HG02588 (cell line): ENCODE results near the gene LCE6A.

ENCODE experiments used
- ATAC-seq: cut with Tn5 transposase; IDR thresholded peaks from one replicate; pipeline ENCODE4 v1.9.1; 2021; ENCODE audit warnings: mild to moderate bottlenecking, moderate library complexity; ENCODE audit not compliant: unreplicated experiment

LCE6A gene

GRCh38 chr1:152873495-152873894, 30.8 kb downstream of the LCE6A start:
- no peak for ATAC-seq

GRCh38 chr1:152876827-152877226, 34.2 kb downstream of the LCE6A start:
- ATAC-seq, result no peak

GRCh38 chr1:152878042-152878441, 35.4 kb downstream of the LCE6A start, which contains the start of gene SMCP:
TSS of gene SMCP (plus strand) at chr1:152878322. CDS start at chr1:152884423, 6,101 bp downstream.
- ATAC-seq, result no peak

- ATAC-seq, result no peak
These were observed 37.0 kb downstream of the LCE6A start for GRCh38 chr1:152879559-152880198.

- no peak for ATAC-seq
These were observed 37.7 kb downstream of the LCE6A start for GRCh38 chr1:152880316-152880715.

- ATAC-seq, result no peak
These were observed 38.3 kb downstream of the LCE6A start for GRCh38 chr1:152880907-152881306.

GRCh38 chr1:152884085-152884484, 41.4 kb downstream of the LCE6A start:
- ATAC-seq, result no peak

GRCh38 chr1:152884506-152884905, 41.9 kb downstream of the LCE6A start:
- ATAC-seq, result no peak

GRCh38 chr1:152884966-152885624, 42.4 kb downstream of the LCE6A start:
- no peak for ATAC-seq

GRCh38 chr1:152886085-152886484, 43.4 kb downstream of the LCE6A start:
- ATAC-seq, result no peak

- ATAC-seq, result no peak
These were observed 44.2 kb downstream of the LCE6A start for GRCh38 chr1:152886758-152887409.

GRCh38 chr1:152888126-152888525, 45.5 kb downstream of the LCE6A start:
- ATAC-seq, result no peak
